NCI-H2107 treated with DMSO at 0.1 percent for 48 hours (cell line): Measurements from ENCODE around the gene ATG14.
A peak's percentile ranks its signal among the peaks of the same experiment; 100 is the strongest.
"Not testable (repeated sequence)": the region's sequence is repeated elsewhere in the genome, so short reads cannot be mapped to it uniquely, and the experiment has no call there.

Experiments
- DNase-seq: peaks from one replicate; lab custom pipeline; 2025; ENCODE audit not compliant: unreplicated experiment; lab: John Stamatoyannopoulos, UW

ATG14 gene

DNA sequence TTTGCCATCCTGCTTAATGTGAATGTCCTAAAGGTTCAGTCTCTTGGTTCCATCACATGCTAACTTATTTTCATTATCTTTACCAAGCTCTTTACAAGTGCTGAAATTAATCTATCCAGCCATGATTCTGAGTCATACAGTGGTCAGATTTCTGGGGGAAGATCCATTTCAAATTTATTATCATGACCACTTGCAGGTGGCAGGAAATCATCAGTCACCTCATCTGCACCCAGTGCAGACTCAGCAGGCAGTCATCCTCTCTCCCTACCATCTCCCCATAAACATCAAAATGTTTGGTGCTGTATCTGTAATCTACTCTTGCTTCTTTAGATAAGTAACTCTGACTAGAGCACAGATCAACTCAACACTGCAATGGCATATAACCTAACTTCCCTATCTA lies 23.5 kb downstream of the ATG14 start:
- no peak for DNase-seq

GRCh38 chr14:55387121-55387520 lies 24.5 kb downstream of the ATG14 start:
- no peak for DNase-seq

DNA sequence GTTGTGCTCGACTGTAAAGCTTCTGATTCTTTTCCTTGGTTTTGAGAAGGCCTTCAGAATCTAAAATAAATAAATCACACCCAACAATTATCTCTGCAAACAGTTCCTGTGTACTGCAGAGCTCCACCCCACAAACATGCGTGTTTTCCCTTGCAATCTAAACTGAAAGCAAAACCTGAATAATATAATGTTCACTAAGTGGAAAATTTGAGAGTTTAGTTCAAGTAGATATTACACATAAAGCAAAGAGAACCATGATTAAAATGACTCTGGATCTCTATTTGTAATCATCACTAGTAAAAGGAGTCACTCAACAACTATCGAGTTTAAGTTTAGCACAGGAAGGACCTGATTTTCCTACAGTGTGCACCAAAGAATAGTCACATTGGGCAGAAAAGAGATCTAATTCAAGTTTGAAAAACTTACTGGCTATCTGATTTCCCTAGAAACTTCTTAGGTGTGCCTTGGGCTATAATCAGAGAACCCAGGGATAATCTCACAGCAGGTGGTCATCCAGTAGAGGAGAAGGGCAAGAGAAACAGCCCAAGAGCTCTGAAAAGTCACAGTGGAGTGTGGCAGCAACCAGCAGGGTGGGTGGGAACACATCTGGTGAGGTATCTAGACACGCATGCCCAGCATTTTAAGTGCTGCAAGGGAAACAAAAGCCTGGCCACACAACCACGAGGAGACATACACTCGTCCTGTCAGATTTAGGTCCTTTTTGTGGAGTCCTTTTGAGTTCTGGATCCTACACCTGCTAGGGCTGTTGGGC lies 25.4 kb downstream of the ATG14 start:
- no peak for DNase-seq

- DNase-seq: no peak
Observed at GRCh38 chr14:55384536-55384935, 27.1 kb downstream of the ATG14 start.

DNA sequence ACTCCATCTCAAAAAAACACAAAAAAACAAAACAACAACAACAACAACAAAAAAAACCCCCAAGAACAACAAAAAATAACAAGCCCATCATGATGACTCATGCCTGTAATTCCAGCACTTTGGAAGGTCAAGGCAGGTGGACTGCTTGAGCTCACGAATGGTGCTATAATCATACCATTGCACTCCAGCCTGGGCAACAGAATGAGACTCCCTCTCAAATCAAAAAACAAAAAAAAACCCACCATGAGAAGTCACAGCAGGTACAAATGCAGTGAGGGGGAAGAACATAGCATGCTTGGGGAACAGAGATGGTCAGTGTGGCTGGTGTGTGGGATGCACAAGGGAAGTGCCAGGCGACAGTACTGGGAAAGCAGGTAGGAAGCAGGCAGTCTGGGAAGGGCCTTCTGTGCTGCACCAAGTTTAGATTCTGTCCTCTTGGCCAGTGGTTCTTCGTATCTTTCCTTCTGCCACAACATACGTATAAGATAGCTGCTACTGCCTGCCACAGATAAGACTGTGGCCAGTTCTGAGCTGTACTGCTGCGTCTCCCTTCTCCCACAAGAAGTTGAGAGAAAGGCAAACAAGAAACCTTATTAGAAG lies 28.0 kb downstream of the ATG14 start:
- no peak for DNase-seq

DNA sequence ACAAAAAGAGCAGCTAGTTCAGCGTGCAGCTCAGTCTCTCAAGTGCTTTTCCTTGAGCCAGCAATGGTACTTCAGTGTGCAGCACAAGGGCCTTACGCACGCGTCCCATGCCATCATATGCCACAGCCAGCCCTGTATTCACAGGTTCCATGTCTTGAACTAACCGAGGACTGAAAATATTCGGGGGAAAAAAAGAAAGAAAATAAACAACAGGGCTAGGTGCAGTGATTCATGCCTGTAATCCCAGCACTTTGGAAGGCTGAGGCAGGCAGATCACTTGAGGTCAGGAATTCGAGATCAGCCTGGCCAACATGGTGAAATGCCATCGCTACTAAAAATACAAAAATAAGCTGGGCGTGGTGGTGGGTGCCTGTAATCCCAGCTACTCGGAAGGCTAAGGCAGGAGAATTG lies 28.6 kb downstream of the ATG14 start:
- DNase-seq: not testable (repeated sequence)

GRCh38 chr14:55382483-55382882 lies 29.1 kb downstream of the ATG14 start:
- no peak for DNase-seq

DNA sequence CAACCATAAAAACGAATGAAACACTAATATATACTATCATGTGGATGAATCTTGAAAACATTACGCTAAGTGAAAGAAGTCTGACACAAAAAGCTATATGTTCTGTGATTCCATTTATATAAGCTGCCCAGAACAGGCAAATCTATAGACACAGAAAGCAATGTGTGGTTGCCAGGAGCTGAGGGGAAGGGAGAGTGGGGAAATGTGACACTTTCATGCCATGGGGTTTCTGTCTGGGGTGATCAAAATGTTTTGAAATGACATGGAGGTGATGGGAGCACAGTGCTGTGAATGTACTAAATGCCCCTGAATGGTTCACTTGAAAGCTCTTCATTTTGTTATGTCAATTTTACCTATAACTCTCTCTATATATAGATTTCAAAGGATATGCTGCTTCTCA lies 30.1 kb downstream of the ATG14 start:
- no peak for DNase-seq

GRCh38 chr14:55381040-55381439 lies 30.6 kb downstream of the ATG14 start:
- no peak for DNase-seq

- no peak for DNase-seq
Observed at GRCh38 chr14:55377236-55377635, 34.4 kb downstream of the ATG14 start.

DNA sequence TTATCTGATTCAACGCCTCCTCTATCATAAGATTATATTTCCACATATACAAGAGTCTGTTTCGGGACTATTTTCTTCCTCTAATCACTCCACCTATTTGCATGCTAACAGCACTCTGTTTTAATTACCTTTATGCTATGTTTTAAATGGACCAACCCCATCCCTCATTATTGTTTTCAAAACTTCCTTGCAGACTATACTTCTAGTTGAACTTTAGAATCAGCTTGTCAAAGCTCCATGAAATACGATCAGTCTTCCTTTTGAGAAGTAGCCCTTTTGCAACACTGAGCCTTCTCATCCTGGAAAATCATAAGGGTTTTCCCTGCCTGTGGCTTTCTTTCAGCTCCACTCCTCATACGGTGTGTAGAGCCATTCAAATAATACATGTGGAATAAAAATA lies 36.9 kb downstream of the ATG14 start:
- no peak for DNase-seq

- no peak for DNase-seq
Observed at GRCh38 chr14:55373784-55374705, 37.6 kb downstream of the ATG14 start.

GRCh38 chr14:55372825-55373224 lies 38.8 kb downstream of the ATG14 start:
- DNase-seq: no peak

GRCh38 chr14:55372423-55372822 lies 39.2 kb downstream of the ATG14 start:
- no peak for DNase-seq

GRCh38 chr14:55370883-55371455 lies 40.7 kb downstream of the ATG14 start:
- no peak for DNase-seq

DNA sequence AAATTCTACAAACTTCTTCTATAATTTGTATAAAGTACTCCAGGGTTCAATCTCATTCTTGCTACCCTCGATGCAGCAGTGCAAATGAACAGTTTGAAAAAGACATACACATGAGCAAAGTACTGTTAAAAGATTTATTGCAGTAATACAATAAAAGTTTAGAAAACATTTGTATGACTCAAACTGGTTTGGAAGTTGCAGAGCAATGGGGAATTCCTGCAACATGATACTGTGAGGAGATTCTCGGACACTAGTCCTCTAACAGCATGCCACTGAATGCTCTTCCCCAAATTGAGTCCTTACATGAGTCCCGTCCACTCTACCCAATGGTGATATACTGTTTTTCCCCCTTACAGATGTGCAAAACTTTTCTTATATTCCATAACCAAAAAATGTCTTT lies 45.4 kb downstream of the ATG14 start:
- DNase-seq: no peak

DNA sequence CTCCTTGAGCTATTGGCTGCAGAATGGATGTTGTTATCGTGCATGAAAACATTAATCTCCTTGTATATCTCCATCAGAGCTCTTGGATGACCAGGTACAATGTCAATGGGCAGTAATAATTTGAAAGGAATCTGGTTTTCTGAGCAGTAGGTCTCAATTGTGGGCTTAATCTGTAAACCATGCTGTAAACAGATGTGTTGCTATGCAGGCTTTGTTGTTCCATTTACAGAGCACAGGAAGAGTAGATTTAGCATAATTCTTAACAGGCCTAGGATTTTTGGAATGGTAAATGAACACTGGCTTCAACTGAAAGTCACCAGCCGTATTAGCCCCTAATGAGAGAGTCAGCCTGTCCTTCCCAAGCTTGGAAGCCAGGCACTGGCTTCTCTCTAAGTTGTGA lies 50.4 kb downstream of the ATG14 start:
- no peak for DNase-seq

GRCh38 chr14:55359307-55359706 lies 52.3 kb downstream of the ATG14 start:
- no peak for DNase-seq

- DNase-seq: no peak
Observed at GRCh38 chr14:55356913-55357312, 54.7 kb downstream of the ATG14 start.

DNA sequence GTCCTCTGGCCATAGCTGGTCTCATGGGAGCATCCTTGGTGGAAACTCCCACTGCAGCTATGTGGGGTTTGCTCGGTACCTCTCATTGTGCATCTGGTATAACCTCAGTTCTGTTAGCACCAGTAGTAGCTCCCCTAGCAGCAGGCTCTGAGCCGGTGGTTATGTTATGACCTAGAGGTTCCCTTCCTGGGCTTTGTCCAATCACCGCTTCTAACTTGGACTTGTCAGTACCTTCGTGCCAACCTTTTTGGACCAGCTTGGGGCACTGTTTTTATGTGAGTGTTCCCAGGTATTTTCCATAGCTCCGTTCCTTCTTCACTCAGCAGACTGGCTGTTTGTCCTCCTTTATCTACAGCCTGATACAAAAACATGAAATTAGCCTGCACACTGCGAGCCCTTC lies 55.7 kb downstream of the ATG14 start:
- DNase-seq: no peak

DNA sequence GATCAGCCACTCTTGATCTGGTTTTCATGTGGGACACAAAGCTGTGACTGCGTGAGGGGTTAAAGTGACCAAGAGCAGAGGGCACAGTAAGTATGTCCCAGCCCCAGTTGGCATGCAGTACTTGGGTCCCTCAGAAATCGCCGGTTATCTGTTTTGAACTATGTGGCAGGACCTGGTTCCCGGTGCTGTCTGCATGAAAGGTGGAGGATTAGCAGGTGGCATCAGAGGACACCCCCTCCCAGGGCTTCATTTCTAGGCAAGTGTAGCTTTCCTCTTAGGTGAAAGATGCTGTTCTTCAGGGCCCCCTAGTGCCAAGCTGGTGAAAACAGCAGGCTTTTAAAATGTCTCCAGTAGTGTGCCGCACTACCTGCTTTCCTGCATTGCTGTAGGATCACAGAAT lies 57.1 kb downstream of the ATG14 start:
- peak; percentile 90 for DNase-seq
